HCT116 (cell line): Measurements from ENCODE around the gene AFDN. TPM values are rescaled to one million over a fixed set of nuclear protein-coding genes. Genes with fewer than 3 reads are reported as not detected.

Source experiments
- ATAC-seq: fragments of 200-7000 bp; cut with Tn5 transposase; 2 replicates; pipeline ENCODE4 v1.9.1; 2020; ENCODE audit warnings: mild to moderate bottlenecking, moderate library complexity
- BruUV-seq: library from RNA; stranded (reverse); fragments of 400-500 nt; replicated peaks from 2 replicates; lab custom pipeline; 2021; lab: Mats Ljungman, UMichigan
- CTCF ChIA-PET: fragments of 300-600 bp; sonication (Branson Sonifier 250); formaldehyde crosslinking; loops from one replicate; lab custom pipeline; 2021; ENCODE audit warnings: antibody characterized with exemption; lab: Charles Lee
- POLR2A ChIA-PET: fragments of 300-600, 350-600 bp; sonication (Branson Sonifier 250); formaldehyde crosslinking; loops from one replicate; lab custom pipeline; 2021; ENCODE audit warnings: antibody characterized with exemption; lab: Charles Lee
- RAD21 ChIA-PET, 2 experiments: fragments of 300-600 bp; sonication (Branson Sonifier 250); formaldehyde crosslinking; loops; one replicate each; lab custom pipeline; 2023; ENCODE audit warnings: low total read pairs in 2 of 2; ENCODE audit not compliant: uncharacterized antibody in 2 of 2, unreplicated experiment in 2 of 2, low non-redundant PET in 1 of 2; lab: Charles Lee
- DNase-seq: peaks from one replicate; pipeline ENCODE4 v3.0.0-alpha.2; 2010; ENCODE audit warnings: low read depth, low spot score
- H2AFZ ChIP-seq: fragments of 200-600 bp; shearing (Covaris generic), sonication (generic); 2 replicates; pipeline ENCODE4 v1.6.1; 2017; ENCODE audit warnings: low read depth, mixed run types, mixed read lengths, antibody characterized with exemption, low read length; ENCODE audit not compliant: poor library complexity, severe bottlenecking
- H3K27ac ChIP-seq: 2 replicates; pipeline ENCODE4 v1.5.1; 2012; ENCODE audit warnings: low read depth, low read length
- H3K27me3 ChIP-seq: fragments of 200-600 bp; sonication (generic); 2 replicates; pipeline ENCODE4 v1.6.1; 2016; ENCODE audit warnings: mixed run types, low read length, mixed read lengths; ENCODE audit not compliant: insufficient read depth
- H3K36me3 ChIP-seq, 2 experiments: fragments of 200-500 bp in 1 of 2; fragments of 200-600 bp in 1 of 2; sonication (Bioruptor generic) in 1 of 2; sonication (generic) in 1 of 2; 2 replicates each; pipeline versions ENCODE4 v1.5.1 to v1.6.1; 2014 to 2016; ENCODE audit warnings: low read length in 2 of 2, inconsistent platforms in 1 of 2, mixed read lengths in 1 of 2, mixed run types in 1 of 2; ENCODE audit not compliant: insufficient read depth in 2 of 2, control insufficient read depth in 1 of 2
- H3K4me1 ChIP-seq, 2 experiments: fragments of 200-600 bp in 1 of 2; sonication (generic) in 1 of 2; 2 replicates each; pipeline versions ENCODE4 v1.5.1 to v1.6.1; 2012 to 2017; ENCODE audit warnings: low read length in 2 of 2, inconsistent platforms in 1 of 2, mild to moderate bottlenecking in 1 of 2, mixed read lengths in 1 of 2, mixed run types in 1 of 2, moderate library complexity in 1 of 2; ENCODE audit not compliant: insufficient read depth in 2 of 2, control insufficient read depth in 1 of 2
- H3K4me2 ChIP-seq: fragments of 200-600 bp; sonication (generic); 2 replicates; pipeline ENCODE4 v1.6.1; 2017; ENCODE audit warnings: mixed run types, low read length, mixed read lengths
- H3K4me3 ChIP-seq, 2 experiments: fragments of 200-600 bp in 1 of 2; sonication (generic) in 1 of 2; replicated peaks in 1 of 2; 2 replicates each; pipeline ENCODE4 v1.5.1; 2011 to 2016; ENCODE audit warnings: low read length in 2 of 2, control low read depth in 1 of 2, low read depth in 1 of 2, mild to moderate bottlenecking in 1 of 2, mixed read lengths in 1 of 2, mixed run types in 1 of 2
- H3K79me2 ChIP-seq: fragments of 200-600 bp; sonication (generic); 2 replicates; pipeline ENCODE4 v1.6.1; 2017; ENCODE audit warnings: mild to moderate bottlenecking, mixed run types, low read length, moderate library complexity, mixed read lengths; ENCODE audit not compliant: insufficient read depth
- H3K9ac ChIP-seq: fragments of 200-600 bp; sonication (generic); 2 replicates; pipeline ENCODE4 v1.6.1; 2016; ENCODE audit warnings: low read length, mixed read lengths
- H3K9me2 ChIP-seq: fragments of 200-600 bp; sonication (generic), shearing (Covaris generic); 2 replicates; pipeline ENCODE4 v1.6.1; 2017; ENCODE audit warnings: mixed run types, mild to moderate bottlenecking, moderate library complexity; ENCODE audit not compliant: insufficient read depth
- H3K9me3 ChIP-seq, 2 experiments: fragments of 200-500 bp in 1 of 2; fragments of 200-600 bp in 1 of 2; sonication (Bioruptor generic) in 1 of 2; sonication (generic) in 1 of 2; 2 replicates each; pipeline ENCODE4 v1.6.1; 2014 to 2017; ENCODE audit warnings: low read length in 2 of 2, mixed read lengths in 2 of 2, inconsistent platforms in 1 of 2, low read depth in 1 of 2, mild to moderate bottlenecking in 1 of 2, mixed run types in 1 of 2, moderate library complexity in 1 of 2; ENCODE audit not compliant: control insufficient read depth in 1 of 2, insufficient read depth in 1 of 2
- H4K20me1 ChIP-seq: fragments of 200-600 bp; sonication (generic), shearing (Covaris generic); 2 replicates; pipeline ENCODE4 v1.6.1; 2017; ENCODE audit warnings: mixed run types, mild to moderate bottlenecking, moderate library complexity; ENCODE audit not compliant: insufficient read depth
- CBX3 ChIP-seq: IDR thresholded peaks from 2 replicates; pipeline ENCODE4 v1.6.1; 2012; ENCODE audit warnings: low read depth
- CEBPB ChIP-seq: IDR thresholded peaks from 2 replicates; pipeline ENCODE4 v1.6.1; 2012; ENCODE audit warnings: low read depth
- EZH2 ChIP-seq: fragments of 200-600 bp; sonication (generic); IDR thresholded peaks from 2 replicates; pipeline ENCODE4 v1.6.1; 2017; ENCODE audit warnings: antibody characterized with exemption, mixed run types
- EZH2phosphoT487 ChIP-seq: fragments of 200-600 bp; IDR thresholded peaks from 2 replicates; pipeline ENCODE4 v1.6.1; 2018; ENCODE audit warnings: antibody characterized with exemption, borderline replicate concordance
- JUND ChIP-seq: IDR thresholded peaks from 2 replicates; pipeline ENCODE4 v1.6.1; 2012
- POLR2A ChIP-seq: IDR thresholded peaks from 2 replicates; pipeline ENCODE4 v1.7.0; 2011; ENCODE audit warnings: borderline replicate concordance; ENCODE audit not compliant: insufficient read depth, insufficient read length; ENCODE audit errors: extremely low read depth
- RAD21 ChIP-seq: IDR thresholded peaks from 2 replicates; pipeline ENCODE4 v1.6.1; 2012; ENCODE audit warnings: low read depth, mild to moderate bottlenecking
- REST ChIP-seq: IDR thresholded peaks from 2 replicates; pipeline ENCODE4 v1.6.1; 2012; ENCODE audit warnings: low read depth
- ZBTB33 ChIP-seq: IDR thresholded peaks from 2 replicates; pipeline ENCODE4 v1.6.1; 2011; ENCODE audit warnings: mild to moderate bottlenecking, low read length, moderate library complexity; ENCODE audit not compliant: insufficient replicate concordance; ENCODE audit errors: extremely low read depth
- ZNF274 ChIP-seq: fragments of 200-500 bp; sonication (Bioruptor generic); IDR thresholded peaks from 2 replicates; pipeline ENCODE4 v1.6.1; 2014; ENCODE audit warnings: mild to moderate bottlenecking, low read depth, low read length, inconsistent platforms
- intact Hi-C: fragments of 100-400 bp; cut with micrococcal nuclease; formaldehyde crosslinking; loops from 2 replicates; pipeline ENCODE4 v1.10.0; 2022
- total RNA-seq: library from RNA; stranded (reverse); gene quantifications from one replicate; pipeline ENCODE4 v1.2.1, GENCODE V29; 2021; ENCODE audit not compliant: unreplicated experiment
- TF ChIP-seq, protein P1 (sequence below), 3 experiments: fragments of 200-600 bp in 1 of 3; sonication (generic) in 1 of 3; IDR thresholded peaks in 2 of 3; conservative IDR thresholded peaks in 1 of 3; 2 replicates each; pipeline ENCODE4 v1.5.1; 2012 to 2017; ENCODE audit warnings: low read depth in 2 of 3, low read length in 2 of 3, antibody characterized with exemption in 1 of 3, borderline replicate concordance in 1 of 3, control low read depth in 1 of 3, mild to moderate bottlenecking in 1 of 3, mixed read lengths in 1 of 3, mixed run types in 1 of 3, moderate library complexity in 1 of 3; ENCODE audit not compliant: insufficient read depth in 1 of 3
- TF ChIP-seq, protein P2 (sequence below): IDR thresholded peaks from 2 replicates; pipeline ENCODE4 v1.6.1; 2012

AFDN gene
- total RNA-seq, 1 experiment from 2014 or later, result 59.4 TPM

DNA sequence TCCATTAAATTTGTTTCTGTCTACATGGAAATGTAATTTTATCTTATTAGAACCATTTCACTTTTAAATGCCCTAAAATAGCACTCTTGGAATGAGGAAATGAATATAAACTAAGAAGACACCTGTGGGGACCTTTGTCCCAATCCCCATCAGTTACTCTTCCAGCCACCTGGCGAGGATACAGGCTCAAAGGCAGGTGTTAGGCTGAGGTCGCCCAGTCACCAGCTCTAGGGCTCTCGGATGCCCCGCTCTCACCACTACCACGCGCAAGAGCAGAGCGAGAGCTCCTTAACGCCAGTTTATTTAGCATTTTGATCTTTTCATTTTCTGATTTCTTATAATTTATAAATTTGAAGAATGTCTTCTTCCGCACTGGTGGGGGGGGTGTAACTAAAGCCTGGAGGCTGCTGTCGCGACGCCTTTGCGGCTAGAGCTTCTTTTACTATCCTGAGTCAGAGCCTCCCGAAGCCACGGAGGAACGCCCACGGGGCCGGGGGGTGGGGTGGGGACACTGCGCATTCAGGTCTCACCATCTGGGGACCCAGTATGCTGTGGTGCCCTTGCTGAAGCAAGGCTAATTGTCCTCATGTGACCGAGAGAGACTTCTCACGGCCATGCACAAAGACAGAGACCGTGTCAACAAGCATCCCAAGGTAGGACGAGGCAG lies 38.7 kb upstream of the AFDN start:
- H3K4me2 ChIP-seq, result no peak overlapping the region
- ChIA-PET RAD21 (no interaction called here), POLR2A (no interaction called here), CTCF (no interaction called here)
- TF ChIP-seq REST, result no peak
- TF ChIP-seq, protein P1, sequence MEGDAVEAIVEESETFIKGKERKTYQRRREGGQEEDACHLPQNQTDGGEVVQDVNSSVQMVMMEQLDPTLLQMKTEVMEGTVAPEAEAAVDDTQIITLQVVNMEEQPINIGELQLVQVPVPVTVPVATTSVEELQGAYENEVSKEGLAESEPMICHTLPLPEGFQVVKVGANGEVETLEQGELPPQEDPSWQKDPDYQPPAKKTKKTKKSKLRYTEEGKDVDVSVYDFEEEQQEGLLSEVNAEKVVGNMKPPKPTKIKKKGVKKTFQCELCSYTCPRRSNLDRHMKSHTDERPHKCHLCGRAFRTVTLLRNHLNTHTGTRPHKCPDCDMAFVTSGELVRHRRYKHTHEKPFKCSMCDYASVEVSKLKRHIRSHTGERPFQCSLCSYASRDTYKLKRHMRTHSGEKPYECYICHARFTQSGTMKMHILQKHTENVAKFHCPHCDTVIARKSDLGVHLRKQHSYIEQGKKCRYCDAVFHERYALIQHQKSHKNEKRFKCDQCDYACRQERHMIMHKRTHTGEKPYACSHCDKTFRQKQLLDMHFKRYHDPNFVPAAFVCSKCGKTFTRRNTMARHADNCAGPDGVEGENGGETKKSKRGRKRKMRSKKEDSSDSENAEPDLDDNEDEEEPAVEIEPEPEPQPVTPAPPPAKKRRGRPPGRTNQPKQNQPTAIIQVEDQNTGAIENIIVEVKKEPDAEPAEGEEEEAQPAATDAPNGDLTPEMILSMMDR (IDR thresholded peaks at IDR 0.05 in 2 of 3, conservative IDR thresholded peaks at IDR 0.05 in 1 of 3; ENCODE audit: borderline replicate concordance in 1 of 3, insufficient read depth in 1 of 3, low read depth in 2 of 3, low read length in 2 of 3), result no peak
- no peak for TF ChIP-seq CEBPB
- TF ChIP-seq, protein P2, sequence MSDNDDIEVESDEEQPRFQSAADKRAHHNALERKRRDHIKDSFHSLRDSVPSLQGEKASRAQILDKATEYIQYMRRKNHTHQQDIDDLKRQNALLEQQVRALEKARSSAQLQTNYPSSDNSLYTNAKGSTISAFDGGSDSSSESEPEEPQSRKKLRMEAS, result no peak
- no peak for TF ChIP-seq ZNF274
- TF ChIP-seq EZH2phosphoT487, result no peak
- TF ChIP-seq ZBTB33, result no peak
- no peak for TF ChIP-seq RAD21
- no peak for TF ChIP-seq CBX3
- no peak for TF ChIP-seq JUND
- no peak for TF ChIP-seq EZH2
- TF ChIP-seq POLR2A, result no peak
- DNase-seq (no peak), ATAC-seq (no peak)
- no peaks in the 10 kb centered on the region for H3K4me1 ChIP-seq
- H2AFZ ChIP-seq, result no peak overlapping the region
- no peaks in the 10 kb centered on the region for H3K9me2 ChIP-seq
- no peaks in the 10 kb centered on the region for H3K27me3 ChIP-seq
- H3K9ac ChIP-seq, result no peak overlapping the region
- no TSS peak for BruUV-seq
- H3K79me2 ChIP-seq, result no peaks in the 10 kb centered on the region
- H3K9me3 ChIP-seq, result no peaks in the 10 kb centered on the region
- no peaks in the 10 kb centered on the region for H4K20me1 ChIP-seq
- H3K4me3 ChIP-seq, result no peak overlapping the region
- intact Hi-C loops, result no loop called here
- H3K27ac ChIP-seq, result no peak overlapping the region
- H3K36me3 ChIP-seq, result no peaks in the 10 kb centered on the region
